Measurements from ENCODE around the gene NLRC4.

DNA sequence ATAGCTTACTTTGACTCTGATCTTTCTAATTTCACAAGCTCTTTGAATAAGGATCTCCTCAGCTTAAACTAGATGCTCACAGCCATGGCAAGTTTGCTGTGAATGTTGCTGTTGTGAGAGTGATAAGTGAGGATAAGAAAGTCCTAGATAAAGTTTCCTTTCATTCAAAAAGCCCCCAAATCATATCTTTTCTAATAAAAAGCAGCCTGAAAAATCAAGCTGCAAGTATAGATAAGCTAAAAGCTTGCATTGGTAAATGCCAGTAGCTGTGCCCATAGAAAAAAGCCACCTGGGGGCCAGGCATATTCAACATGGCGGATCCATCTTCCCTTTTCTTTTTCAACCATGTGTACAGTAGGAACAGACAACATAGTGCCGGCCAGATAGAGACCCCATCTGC, 4.3 kb downstream of the NLRC4 start:
- TF ChIP-seq, protein P1, sequence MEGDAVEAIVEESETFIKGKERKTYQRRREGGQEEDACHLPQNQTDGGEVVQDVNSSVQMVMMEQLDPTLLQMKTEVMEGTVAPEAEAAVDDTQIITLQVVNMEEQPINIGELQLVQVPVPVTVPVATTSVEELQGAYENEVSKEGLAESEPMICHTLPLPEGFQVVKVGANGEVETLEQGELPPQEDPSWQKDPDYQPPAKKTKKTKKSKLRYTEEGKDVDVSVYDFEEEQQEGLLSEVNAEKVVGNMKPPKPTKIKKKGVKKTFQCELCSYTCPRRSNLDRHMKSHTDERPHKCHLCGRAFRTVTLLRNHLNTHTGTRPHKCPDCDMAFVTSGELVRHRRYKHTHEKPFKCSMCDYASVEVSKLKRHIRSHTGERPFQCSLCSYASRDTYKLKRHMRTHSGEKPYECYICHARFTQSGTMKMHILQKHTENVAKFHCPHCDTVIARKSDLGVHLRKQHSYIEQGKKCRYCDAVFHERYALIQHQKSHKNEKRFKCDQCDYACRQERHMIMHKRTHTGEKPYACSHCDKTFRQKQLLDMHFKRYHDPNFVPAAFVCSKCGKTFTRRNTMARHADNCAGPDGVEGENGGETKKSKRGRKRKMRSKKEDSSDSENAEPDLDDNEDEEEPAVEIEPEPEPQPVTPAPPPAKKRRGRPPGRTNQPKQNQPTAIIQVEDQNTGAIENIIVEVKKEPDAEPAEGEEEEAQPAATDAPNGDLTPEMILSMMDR (IDR thresholded peaks at IDR 0.05): no peak
- no peak for TF ChIP-seq POLR2A (IDR thresholded peaks at IDR 0.05)

Measured in prostate gland (tissue), 2 donors.